ENCODE data around the gene MGAT3.

GRCh38 chr22:39492186-39492585 lies 35.4 kb downstream of the MGAT3 start:
- TF ChIP-seq POLR2A (IDR thresholded peaks at IDR 0.05) (no peak), CTCF (IDR thresholded peaks at IDR 0.05) (no peak), POLR2AphosphoS5 (IDR thresholded peaks at IDR 0.05) (no peak)
